GM10248 (cell line): ENCODE data around the gene ZC3H14.

ENCODE experiments used
- CTCF ChIA-PET: fragments of 300-600 bp; sonication (Branson Sonifier 250); formaldehyde crosslinking; extraction: SDS; loops from one replicate; lab custom pipeline; 2021; ENCODE audit warnings: antibody characterized with exemption; lab: Yijun Ruan, JAX
- POLR2A ChIA-PET: fragments of 350-650 bp; sonication (Branson Sonifier 250); formaldehyde crosslinking; extraction: SDS; loops from one replicate; lab custom pipeline; 2020; ENCODE audit warnings: antibody characterized with exemption; lab: Yijun Ruan, JAX
- DNase-seq: peaks from one replicate; pipeline ENCODE4 v3.0.0; 2012; ENCODE audit errors: extremely low spot score
- CTCF ChIP-seq: IDR thresholded peaks from 2 replicates; pipeline ENCODE4 v1.5.1; 2012; ENCODE audit warnings: mild to moderate bottlenecking, low read depth; ENCODE audit errors: extremely low read depth, missing control alignments, control extremely low read depth

ZC3H14 gene

GRCh38 chr14:88618476-88618875, 55.6 kb downstream of the ZC3H14 start:
- ChIA-PET CTCF (interaction anchor here (1.1 kb wide), 2 partner anchors 13 to 20 kb away, joined by 3 to 4 read pairs; no protein-coding TSS in a partner anchor), POLR2A (no interaction called here)
- no peak for TF ChIP-seq CTCF
- no peak for DNase-seq

- POLR2A ChIA-PET = no interaction called here
- TF ChIP-seq CTCF = no peak
- no peak for DNase-seq
Measured at GRCh38 chr14:88621100-88621499, 58.3 kb downstream of the ZC3H14 start.

GRCh38 chr14:88625671-88626070, 62.8 kb downstream of the ZC3H14 start:
- DNase-seq = no peak
- ChIA-PET POLR2A (no interaction called here), CTCF (interaction anchor here (0.7 to 1.2 kb wide), 2 partner anchors 10 to 42 kb away, joined by 3 read pairs; no protein-coding TSS in a partner anchor)
- no peak for TF ChIP-seq CTCF

More at GRCh38 chr14:88621100-88621499, 58.3 kb downstream of the ZC3H14 start:
- CTCF ChIA-PET = interaction anchor here (1.0 to 1.2 kb wide), 2 partner anchors 26 to 46 kb away, joined by 3 to 4 read pairs; no protein-coding TSS in a partner anchor

GRCh38 chr14:88628033-88628432, 65.2 kb downstream of the ZC3H14 start:
- ChIA-PET POLR2A (no interaction called here), CTCF (interaction anchor here (1.7 to 2.0 kb wide), 2 partner anchors 12 to 40 kb away, joined by 4 to 6 read pairs; no protein-coding TSS in a partner anchor)
- TF ChIP-seq CTCF = no peak
- no peak for DNase-seq

- CTCF ChIA-PET = interaction anchor here (1.7 to 2.0 kb wide), 2 partner anchors 12 to 39 kb away, joined by 4 to 6 read pairs; no protein-coding TSS in a partner anchor
- TF ChIP-seq CTCF = no peak
- DNase-seq = no peak
- POLR2A ChIA-PET = no interaction called here
Measured at GRCh38 chr14:88628462-88628861, 65.6 kb downstream of the ZC3H14 start.

GRCh38 chr14:88630565-88630964, 67.7 kb downstream of the ZC3H14 start:
- ChIA-PET POLR2A (no interaction called here), CTCF (no interaction called here)
- TF ChIP-seq CTCF = no peak
- DNase-seq = no peak
